Motor neuron (in vitro differentiated cells): Measurements from ENCODE around the gene NDUFC1. TPM values are rescaled to one million over a fixed set of nuclear protein-coding genes. Genes with fewer than 3 reads are reported as not detected.
"Not testable (repeated sequence)": the region's sequence is repeated elsewhere in the genome, so short reads cannot be mapped to it uniquely, and the experiment has no call there.

Experiments used
- ATAC-seq, 8 experiments: fragments of 200-7000 bp; cut with Tn5 transposase; replicated peaks in 6 of 8; 2 replicates each; pipeline ENCODE4 v1.8.0; 2021; ENCODE audit warnings: mild to moderate bottlenecking in 8 of 8, moderate library complexity in 8 of 8
- H3K27ac ChIP-seq, 2 donors: fragments of 250-450 bp; sonication (Bioruptor Pico); 2 replicates each; pipeline ENCODE4 v1.9.0; 2021; ENCODE audit warnings: antibody characterized with exemption in 2 of 2, mild to moderate bottlenecking in 2 of 2, moderate library complexity in 1 of 2
- H3K4me1 ChIP-seq, 2 donors: fragments of 250-450 bp; sonication (Bioruptor Pico); replicated peaks in 1 of 2; 2 replicates each; pipeline ENCODE4 v1.6.1; 2021; ENCODE audit warnings: antibody characterized with exemption in 2 of 2, mild to moderate bottlenecking in 2 of 2, moderate library complexity in 1 of 2
- H3K4me3 ChIP-seq, 5 donors: fragments of 250-450 bp; sonication (Bioruptor Pico); 2 replicates each; pipeline ENCODE4 v1.9.0; 2021; ENCODE audit warnings: antibody characterized with exemption in 5 of 5, mild to moderate bottlenecking in 5 of 5, moderate library complexity in 4 of 5
- WGBS, 10 experiments: fragments of 450-650 bp; shearing (Covaris generic); methylation state at CpG; one replicate each; pipeline ENCODE4 v1.0.0; 2022; 5-methylcytosine and 5-hydroxymethylcytosine counted together
- in situ Hi-C, 9 experiments: fragments of 400-800 bp; cut with MboI; loops; one replicate each; pipeline ENCODE4 v1.15.0; 2021; ENCODE audit warnings: low sequenced_read_pairs in 9 of 9, low pct_unique_long_range_greater_than_20kb in 2 of 9; ENCODE audit not compliant: unreplicated experiment in 9 of 9
- total RNA-seq, 8 experiments: library from RNA; unstranded; fragments of 300-600 nt; gene quantifications; 2 replicates each; pipeline versions ENCODE4 v1.2.3 to v1.2.4, GENCODE V29; 2022

The NDUFC1 gene
- total RNA-seq, 8 experiments from 2014 or later, result 57.6 to 96.9 (median 78.0) TPM

- H3K4me3 ChIP-seq, result no peak overlapping the region
- ATAC-seq, result peak in 1 of 8 experiments; percentile 39
- no peaks in the 10 kb centered on the region for H3K4me1 ChIP-seq
- in situ Hi-C loops, result no loop called here
- WGBS, 10 experiments, result 60 to 100% (median 96%) methylated on average over 1 to 4 of the region's 4 CpGs; no CpG with 5 or more reads in 3 of the 10 experiments
- no peak overlapping the region for H3K27ac ChIP-seq
Observed at GRCh38 chr4:139314047-139314800, 11.9 kb upstream of the NDUFC1 start.

DNA sequence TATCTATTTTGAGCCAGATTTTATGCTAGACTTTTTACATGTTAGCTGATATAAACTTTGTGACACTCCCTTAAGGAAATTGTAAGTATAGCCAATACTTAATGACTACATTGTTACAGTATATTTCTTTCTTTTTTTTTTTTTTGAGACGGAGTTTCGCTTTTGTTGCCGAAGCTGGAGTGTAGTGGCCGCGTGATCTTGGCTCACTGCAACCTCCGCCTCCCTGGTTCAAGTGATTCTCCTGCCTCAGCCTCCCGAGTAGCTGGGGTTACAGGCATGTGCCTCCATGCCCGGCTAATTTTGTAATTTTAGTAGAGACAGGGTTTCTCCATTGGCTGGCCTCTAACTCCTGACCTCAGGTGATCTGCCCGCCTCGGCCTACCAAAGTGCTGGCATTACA lies 11.1 kb upstream of the NDUFC1 start:
- H3K27ac ChIP-seq, ATAC-seq, H3K4me1 ChIP-seq, H3K4me3 ChIP-seq, in situ Hi-C loops: not testable (repeated sequence)
- WGBS, 10 experiments, result 91 to 100% (median 100%) methylated on average over 1 to 10 of the region's 10 CpGs; no CpG with 5 or more reads in 1 of the 10 experiments

DNA sequence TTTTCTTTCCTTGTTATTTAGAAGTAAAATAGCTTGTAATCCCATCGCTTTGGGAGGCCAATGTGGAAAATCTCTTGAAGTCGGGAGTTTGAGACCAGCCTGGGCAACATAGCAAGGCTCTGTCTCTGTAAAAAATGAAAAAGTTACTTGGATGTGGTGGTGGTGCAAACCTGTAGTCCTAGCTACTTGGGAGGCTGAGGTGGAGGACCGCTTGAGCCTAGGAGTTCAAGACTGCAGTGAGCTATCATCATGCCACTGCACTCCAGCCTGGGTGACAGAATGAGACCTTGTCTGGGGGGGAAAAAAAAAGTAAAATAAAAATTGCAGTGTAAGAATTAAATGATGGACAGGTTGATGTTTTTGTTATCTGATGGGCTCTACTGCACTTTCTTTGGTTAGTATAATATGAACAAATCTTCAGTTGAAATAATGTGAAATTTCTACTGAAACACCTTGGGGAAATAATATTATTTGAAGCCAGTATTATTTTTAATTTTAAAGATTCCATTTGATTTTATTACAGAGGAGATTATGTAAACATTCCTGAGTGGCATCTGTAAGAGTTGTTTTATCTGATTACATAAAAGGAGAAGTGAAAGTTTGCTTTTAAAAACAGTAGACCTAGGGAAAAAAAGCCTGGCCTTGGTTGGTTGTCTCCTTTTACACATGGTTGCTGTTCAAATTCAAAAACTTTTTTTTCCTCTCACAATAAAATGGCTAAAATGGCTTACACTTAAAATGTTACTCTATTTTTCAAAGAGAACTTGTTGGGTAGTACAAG lies 10.5 kb upstream of the NDUFC1 start:
- 95 to 100% (median 100%) methylated on average over 1 to 3 of the region's 3 CpGs; no CpG with 5 or more reads in 3 of the 10 experiments for WGBS, 10 experiments
- no peaks in the 10 kb centered on the region for H3K4me1 ChIP-seq
- no peak for ATAC-seq
- in situ Hi-C loops, result no loop called here
- no peak overlapping the region for H3K27ac ChIP-seq
- H3K4me3 ChIP-seq, result no peak overlapping the region

DNA sequence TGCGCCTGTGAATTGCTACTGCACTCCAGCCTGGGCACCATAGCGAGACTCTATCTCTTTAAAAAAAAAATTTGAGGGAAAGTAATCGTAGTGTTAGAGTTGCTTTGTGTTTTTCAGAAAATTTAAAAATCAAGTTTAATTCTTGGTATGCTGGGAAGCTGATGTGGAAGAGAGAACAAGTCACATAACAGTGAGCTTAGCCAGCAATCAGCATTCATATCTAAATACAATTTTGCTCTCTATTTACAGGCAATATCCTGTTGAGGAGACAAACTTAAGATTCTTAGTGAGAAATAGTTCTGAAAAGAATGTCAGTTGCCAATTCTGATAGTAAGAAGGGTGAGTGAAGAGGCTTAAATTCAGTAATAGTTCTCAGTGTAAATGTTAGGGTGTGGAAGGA lies 9.6 kb upstream of the NDUFC1 start:
- Histone ChIP-seq H3K27ac (no peak overlapping the region), H3K4me1 (no peaks in the 10 kb centered on the region), H3K4me3 (no peak overlapping the region)
- ATAC-seq, result peak in 2 of 8 experiments; percentile 24 to 40
- in situ Hi-C loops, result no loop called here
- WGBS, 10 experiments, result 63 to 100% (median 94%) methylated on average over 1 to 3 of the region's 3 CpGs

GRCh38 chr4:139304920-139305319 lies 2.6 kb upstream of the NDUFC1 start:
- in situ Hi-C loops, result no loop called here
- Histone ChIP-seq H3K27ac (no peak overlapping the region), H3K4me1 (peaks cover 0 to 12% of the 10 kb centered on the region in 2 donors), H3K4me3 (no peak overlapping the region)
- 80 to 100% (median 100%) methylated on average over 1 to 2 of the region's 2 CpGs; no CpG with 5 or more reads in 3 of the 10 experiments for WGBS, 10 experiments
- ATAC-seq, result no peak

DNA sequence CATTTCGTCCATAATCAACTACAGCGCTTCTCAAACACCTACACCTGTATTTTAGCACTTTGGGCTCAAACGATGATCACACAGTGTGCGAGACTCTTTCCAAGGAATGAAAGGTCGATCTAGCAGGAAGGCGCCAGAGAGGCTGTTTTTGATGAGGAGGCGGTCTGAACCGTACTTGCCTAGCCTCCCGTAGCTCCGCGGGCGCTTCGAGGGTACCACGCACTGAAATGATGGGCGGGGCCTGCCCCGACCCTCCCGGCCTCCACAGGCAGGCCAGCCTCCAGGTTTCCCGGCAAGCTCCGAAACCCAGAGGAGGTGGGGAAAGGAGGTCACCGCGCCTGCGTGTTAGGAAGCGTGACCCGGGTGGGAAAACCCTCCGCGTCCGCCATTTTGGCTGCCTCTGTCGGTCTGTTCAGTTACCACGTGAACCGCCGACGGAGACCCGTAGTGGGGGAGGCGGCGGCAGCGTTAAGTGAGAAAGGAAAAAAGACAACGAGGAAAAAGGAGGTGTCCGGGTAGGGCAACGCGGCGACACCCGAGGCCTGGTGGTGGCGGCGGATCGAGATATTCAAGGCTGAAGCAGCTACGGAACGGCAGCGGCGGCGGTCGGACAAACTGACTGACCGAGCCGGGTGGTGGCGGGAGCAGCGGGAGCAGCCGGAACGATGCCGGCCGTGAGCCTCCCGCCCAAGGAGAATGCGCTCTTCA lies 1.0 kb downstream of the NDUFC1 start, which contains the start of gene NAA15:
TSS of gene NAA15 (plus strand) at position 393 of the 708 bp plus-strand sequence. CDS start at position 666, 273 bp downstream.
- H3K4me1 ChIP-seq, result peaks cover 1 to 21% of the 10 kb centered on the region in 2 donors
- peak within 1 kb of the TSS; percentile 56 to 93 (median 85) for H3K4me3 ChIP-seq
- in situ Hi-C loops, result no loop called here
- peak; percentile 79 to 98 (median 96) for ATAC-seq
- 0 to 3% (median 0%) methylated on average over 3 to 34 of the region's 61 CpGs; no CpG with 5 or more reads in 2 of the 10 experiments for WGBS, 10 experiments
- H3K27ac ChIP-seq, result peak within 1 kb of the TSS; percentile 94 to 96

DNA sequence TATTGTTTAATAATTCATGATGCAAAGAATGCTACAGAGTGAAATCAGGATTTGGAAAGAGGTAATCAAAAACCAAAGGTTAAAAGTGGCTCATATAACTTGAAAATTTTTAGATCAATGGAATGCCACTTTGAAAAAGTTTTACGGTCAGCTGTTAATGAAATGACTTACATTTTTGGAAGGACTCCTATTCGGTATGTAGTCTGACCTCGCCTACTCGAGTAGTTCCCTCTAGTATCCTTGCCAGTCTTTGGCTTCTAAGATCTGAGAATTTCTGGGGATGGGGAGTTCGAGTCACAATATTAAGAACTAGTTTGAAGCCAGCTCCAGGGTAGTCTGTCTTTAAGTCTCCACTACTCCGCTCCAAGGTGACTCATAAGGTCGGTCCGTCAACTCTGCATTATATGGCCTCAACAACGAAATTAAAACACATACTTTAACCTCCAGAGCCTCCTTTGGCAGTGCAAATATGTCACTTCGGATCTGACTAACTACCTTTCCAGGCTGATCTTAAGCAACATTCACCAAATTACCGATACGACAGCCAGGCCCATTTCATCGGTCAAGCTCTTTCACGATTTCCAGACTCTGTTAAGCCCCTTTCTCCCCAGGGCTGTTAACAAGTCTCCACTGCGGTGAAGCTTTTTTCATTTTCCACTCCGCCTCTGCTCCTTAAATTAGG lies 1.7 kb downstream of the NDUFC1 start:
- 0 to 20% (median 2%) methylated on average over 1 to 15 of the region's 16 CpGs; no CpG with 5 or more reads in 1 of the 10 experiments for WGBS, 10 experiments
- ATAC-seq, result peak; percentile 14 to 38 (median 28)
- in situ Hi-C loops, result no loop called here
- H3K4me1 ChIP-seq, result peaks cover 6 to 26% of the 10 kb centered on the region in 2 donors
- H3K4me3 ChIP-seq, result peak overlapping the region; percentile 56 to 93 (median 85)
- peak overlapping the region; percentile 66 to 96 for H3K27ac ChIP-seq

DNA sequence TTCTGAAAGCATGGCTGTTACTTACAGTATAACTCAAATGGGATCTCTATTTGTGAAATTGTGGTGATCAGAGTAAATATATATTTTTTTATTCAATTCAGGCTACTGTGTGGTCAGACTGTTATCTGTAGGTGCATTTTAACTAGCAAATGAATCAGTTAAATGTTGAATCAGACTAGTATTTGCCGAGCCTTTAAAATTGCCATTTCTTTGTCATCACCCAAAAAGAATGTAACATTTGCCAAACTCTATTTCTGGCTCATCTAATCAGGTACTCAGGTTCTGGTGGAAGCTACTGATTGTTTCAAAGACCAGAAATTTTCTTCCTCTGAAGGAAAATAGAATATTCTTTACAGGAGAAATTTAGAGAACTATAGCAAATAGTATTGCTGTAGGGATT lies 2.7 kb downstream of the NDUFC1 start:
- Histone ChIP-seq H3K4me1 (peaks cover 9 to 29% of the 10 kb centered on the region in 2 donors), H3K4me3 (peak overlapping the region in 2 of 5 donors; percentile 1 to 12), H3K27ac (no peak overlapping the region)
- no peak for ATAC-seq
- in situ Hi-C loops, result loop anchor here in 2 of 9 experiments (25.0 kb wide), 2 partner anchors 112 to 212 kb away; partner anchors contain the start of gene ELF2 (in 1 of the 2)
- 0 to 71% (median 38%) methylated on average over 1 of the region's 1 CpG; no CpG with 5 or more reads in 2 of the 10 experiments for WGBS, 10 experiments

- in situ Hi-C loops, result loop anchor here in 2 of 9 experiments (25.0 kb wide), 2 partner anchors 110 to 210 kb away; partner anchors contain the start of gene ELF2 (in 1 of the 2)
- 20 to 94% (median 82%) methylated on average over 1 to 2 of the region's 2 CpGs; no CpG with 5 or more reads in 2 of the 10 experiments for WGBS, 10 experiments
- no peak overlapping the region for H3K4me3 ChIP-seq
- no peak for ATAC-seq
- H3K4me1 ChIP-seq, result peaks cover 9 to 19% of the 10 kb centered on the region in 2 donors
- H3K27ac ChIP-seq, result no peak overlapping the region
Observed at GRCh38 chr4:139297001-139297410, 5.3 kb downstream of the NDUFC1 start.

DNA sequence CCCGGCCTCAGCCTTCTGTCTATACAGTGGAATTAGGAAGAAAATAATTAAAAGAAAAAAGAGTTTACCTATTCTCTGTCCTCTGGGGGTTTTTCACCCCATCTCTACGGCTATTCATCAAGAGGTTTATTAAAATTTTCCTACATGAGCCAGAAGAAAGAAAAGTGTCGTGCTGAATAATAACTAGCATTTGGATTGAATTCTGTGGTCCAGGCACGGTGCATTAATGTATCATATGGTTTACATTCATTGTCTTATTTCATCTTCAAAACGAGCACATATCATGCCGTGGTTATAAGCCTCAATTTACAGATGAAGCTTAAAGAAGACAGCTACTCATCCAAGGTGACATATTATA lies 6.4 kb downstream of the NDUFC1 start:
- H3K4me1 ChIP-seq, result peaks cover 9 to 19% of the 10 kb centered on the region in 2 donors
- in situ Hi-C loops, result loop anchor here in 2 of 9 experiments (25.0 kb wide), 2 partner anchors 109 to 209 kb away; partner anchors contain the start of gene ELF2 (in 1 of the 2)
- WGBS, 10 experiments, result 0 to 42% (median 9%) methylated on average over 2 to 6 of the region's 6 CpGs; no CpG with 5 or more reads in 2 of the 10 experiments

GRCh38 chr4:139295206-139295941 lies 6.9 kb downstream of the NDUFC1 start:
- peak; percentile 94 to 99 (median 99) for ATAC-seq
- Histone ChIP-seq H3K27ac (peak overlapping the region; percentile 66 to 92), H3K4me1 (peaks cover 9 to 19% of the 10 kb centered on the region in 2 donors), H3K4me3 (peak overlapping the region; percentile 57 to 90 (median 74))
- 0 to 5% (median 0%) methylated on average over 4 to 18 of the region's 51 CpGs; no CpG with 5 or more reads in 5 of the 10 experiments for WGBS, 10 experiments
- in situ Hi-C loops, result loop anchor here in 2 of 9 experiments (25.0 kb wide), 2 partner anchors 108 to 208 kb away; partner anchors contain the start of gene ELF2 (in 1 of the 2)

More for the DNA sequence above, 6.4 kb downstream of the NDUFC1 start:
- Histone ChIP-seq H3K4me3 (peak overlapping the region; percentile 57 to 90 (median 74)), H3K27ac (peak overlapping the region in 1 of 2 donors; percentile 92)
- ATAC-seq, result peak; percentile 1 to 14 (median 2)
